Measurements from ENCODE around the gene MAL.

The MAL gene

DNA sequence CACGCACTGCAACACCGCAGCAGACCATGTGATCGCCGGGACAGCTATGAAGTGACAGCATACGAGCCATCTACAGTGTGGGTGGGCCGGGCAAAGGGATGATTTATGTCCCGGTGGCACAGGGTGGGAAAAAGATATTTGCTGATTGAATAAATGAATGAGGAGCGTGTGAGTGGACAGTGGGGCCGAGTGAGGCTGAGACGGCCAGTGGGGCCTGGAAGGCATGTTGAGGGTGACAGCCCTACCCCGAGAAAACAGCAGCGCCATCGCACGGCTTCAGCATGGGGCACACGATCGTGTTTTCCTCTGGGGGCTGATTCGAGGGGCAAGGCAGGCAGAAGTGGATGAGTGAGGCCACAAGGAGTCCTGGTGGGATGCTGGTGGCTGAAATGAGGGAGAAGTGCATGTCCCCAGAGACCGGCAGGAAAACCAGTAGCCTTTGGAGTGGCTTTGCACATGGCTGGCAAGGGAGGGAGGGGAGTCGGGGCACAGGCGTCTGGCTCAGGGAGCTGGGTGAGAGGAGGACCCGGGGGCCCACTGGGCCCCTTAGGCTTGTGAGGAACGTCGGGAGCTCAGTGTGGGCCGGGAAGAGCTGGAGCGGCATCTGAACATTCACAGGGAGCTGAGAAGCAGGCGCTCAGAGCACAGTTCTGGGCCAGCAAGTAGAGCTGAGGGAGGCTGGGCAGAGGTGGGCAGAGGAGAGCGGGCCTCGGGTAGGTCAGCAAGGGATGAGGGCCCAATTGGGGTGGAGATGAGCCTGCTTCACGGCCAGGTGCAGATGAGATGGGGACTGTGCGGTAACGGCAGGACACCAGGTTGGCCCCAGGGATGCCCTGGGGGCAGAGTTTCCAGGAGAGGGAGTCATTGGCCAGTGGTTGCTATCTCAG lies 32.1 kb upstream of the MAL start:
- ATAC-seq (no peak), DNase-seq (ENCODE audit: low spot score in 2 of 2) (no peak)
- Mint-ChIP-seq H3K4me3 (no peak overlapping the region), H3K4me1 (no peaks in the 10 kb centered on the region), H3K9me3 (no peaks in the 10 kb centered on the region), H3K27ac (no peak overlapping the region), H3K36me3 (no peaks in the 10 kb centered on the region)

DNA sequence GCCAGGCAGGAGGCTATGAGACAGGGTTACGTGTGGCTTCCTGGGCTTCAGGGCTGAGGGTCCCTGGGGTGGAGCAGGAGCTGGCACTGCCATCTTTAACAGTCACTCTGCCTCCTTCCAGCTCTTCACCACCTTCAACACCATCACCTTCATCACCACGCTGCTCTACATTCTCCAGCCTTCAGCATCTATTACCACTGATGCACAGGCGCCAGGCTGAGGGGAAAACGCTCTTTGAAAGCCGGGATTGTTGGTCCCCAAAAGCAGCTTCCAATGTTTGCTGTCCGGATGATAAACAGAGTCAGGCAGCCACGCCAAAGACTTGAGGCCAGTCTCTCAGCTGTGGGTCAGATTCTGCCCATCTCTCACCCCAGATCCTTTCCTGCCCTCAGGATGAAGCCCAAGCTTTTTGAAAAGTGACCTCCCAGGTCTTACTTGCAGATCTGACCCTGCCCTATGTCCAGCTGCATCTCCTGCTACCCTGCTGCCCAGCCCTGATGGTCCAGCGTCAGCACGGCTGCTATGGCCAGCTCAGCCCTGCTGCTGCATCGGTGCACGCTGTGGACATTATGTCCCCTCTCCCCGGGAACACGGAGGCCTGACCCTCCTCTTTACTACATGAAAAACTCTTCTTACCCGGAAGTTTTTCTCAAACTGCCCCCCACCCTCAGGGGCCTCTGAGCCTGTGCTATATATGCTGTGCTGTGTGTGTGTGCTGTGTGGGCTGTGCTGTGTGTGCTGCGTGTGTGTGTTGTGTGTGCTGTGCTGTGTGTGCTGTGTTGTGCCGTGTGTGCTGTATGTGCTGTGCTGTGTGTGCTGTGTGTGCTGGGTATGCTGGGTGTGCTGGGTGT lies 31.2 kb upstream of the MAL start:
- DNase-seq (ENCODE audit: low spot score in 2 of 2) (no peak), ATAC-seq (peak; percentile 14)
- Mint-ChIP-seq H3K4me1 (no peaks in the 10 kb centered on the region), H3K27ac (no peak overlapping the region), H3K36me3 (no peaks in the 10 kb centered on the region), H3K4me3 (no peak overlapping the region), H3K9me3 (no peaks in the 10 kb centered on the region)

DNA sequence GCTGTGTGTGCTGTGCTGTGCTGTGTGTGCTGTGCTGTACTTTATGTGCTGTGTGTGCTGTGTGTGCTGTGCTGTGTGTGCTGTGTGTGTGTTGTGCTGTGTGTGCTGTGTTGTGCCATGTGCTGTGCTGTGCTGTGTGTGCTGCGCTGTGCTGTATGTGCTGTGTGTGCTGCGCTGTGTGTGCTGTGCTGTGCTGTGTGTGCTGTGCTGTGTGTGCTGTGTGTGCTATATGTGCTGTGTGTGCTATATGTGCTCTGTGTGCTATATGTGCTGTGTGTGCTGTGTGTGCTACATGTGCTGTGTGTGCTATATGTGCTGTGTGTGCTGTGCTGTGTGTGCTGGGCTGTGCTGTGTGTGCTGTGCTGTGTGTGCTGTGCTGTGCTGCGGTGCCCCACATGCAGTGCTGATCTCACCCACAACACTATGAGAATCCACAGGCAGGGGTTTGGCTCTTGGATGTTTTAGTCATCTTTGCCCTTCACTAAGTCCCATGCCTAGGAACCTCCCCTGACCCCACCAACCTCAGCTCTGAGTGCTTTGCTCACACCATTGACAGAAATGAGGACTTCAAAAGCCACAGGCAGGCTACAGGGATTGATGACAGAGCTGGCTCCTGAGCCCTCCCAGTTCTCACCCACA lies 30.5 kb upstream of the MAL start:
- Mint-ChIP-seq H3K4me3 (no peak overlapping the region), H3K27ac (no peak overlapping the region), H3K9me3 (no peaks in the 10 kb centered on the region), H3K36me3 (no peaks in the 10 kb centered on the region), H3K4me1 (no peaks in the 10 kb centered on the region)
- ATAC-seq (peak; percentile 4), DNase-seq (ENCODE audit: low spot score in 2 of 2) (no peak)

DNA sequence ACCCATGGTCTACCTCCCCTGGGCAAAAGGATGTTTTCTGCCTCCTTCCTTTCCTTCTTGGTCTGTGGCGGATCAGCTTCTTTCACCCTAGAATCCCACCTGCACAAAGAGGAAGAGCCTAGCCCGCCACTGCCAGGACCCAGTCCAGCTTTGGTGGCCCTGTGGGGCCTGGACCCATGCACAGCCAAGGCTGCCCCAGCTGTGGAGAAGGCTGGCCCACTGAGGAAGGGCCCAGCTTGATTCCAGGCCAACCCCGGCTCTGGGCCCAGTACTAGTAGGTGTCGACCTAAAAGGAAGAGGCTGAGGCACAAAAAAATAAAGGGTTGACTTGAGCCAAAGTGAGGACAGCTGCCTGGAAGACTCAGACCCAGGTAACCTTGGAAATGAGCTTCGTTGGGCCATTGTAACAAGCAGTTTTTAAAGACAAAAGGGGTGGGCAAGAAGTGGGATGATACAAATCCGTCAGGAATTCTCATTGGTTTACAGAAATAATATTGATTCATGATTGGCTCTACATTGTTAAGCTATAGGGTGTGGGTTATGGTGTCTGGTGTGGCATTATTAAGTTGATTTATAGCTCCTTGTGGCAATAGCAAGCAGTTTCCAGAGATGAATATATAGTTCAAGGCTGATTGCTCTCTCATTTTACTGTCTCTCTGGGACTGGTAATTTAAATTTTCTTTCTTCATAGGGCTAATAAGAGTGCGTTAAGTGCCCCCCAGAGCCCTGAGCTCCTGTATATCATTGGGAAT lies 29.8 kb upstream of the MAL start:
- Mint-ChIP-seq H3K4me1 (no peaks in the 10 kb centered on the region), H3K36me3 (no peaks in the 10 kb centered on the region), H3K9me3 (no peaks in the 10 kb centered on the region), H3K4me3 (no peak overlapping the region), H3K27ac (no peak overlapping the region)
- DNase-seq (ENCODE audit: low spot score in 2 of 2) (no peak), ATAC-seq (no peak)

DNA sequence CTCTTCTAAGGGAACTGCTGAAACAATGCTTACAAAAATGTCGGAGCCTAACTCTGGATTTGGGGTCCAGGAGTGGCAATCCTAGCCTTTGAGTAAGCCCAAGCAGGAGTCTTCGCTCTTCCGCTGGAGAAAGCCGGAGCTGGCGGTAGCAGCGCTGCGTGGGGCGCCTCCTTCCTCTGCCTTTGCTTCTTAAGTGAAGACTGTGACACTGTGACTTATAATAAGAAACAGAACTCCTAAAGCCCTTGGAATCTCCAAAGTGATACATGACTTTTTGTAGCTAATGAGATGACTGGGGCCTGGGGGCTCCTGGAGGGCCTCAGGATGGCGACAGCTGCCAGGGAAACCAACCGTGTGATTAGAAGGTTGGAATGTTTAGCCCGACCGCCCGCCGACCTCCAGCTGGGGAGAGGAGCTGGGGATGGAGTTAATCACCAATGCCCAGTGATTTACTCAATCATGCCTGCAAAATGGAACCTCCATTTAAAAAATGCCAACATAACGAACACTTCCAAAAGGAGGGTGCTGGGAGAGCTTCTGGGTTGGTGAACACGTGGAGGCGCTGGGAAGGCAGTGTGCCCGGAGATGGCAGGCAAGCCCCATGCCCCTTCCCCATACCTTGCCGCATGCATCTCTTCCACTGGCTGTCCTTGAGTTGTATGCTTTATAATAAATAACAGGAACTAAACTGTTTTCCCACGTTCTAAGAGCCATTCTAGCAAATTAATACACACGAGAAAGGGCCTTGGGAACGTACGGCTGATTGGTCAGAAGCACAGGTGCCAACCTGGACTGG lies 29.0 kb upstream of the MAL start:
- Mint-ChIP-seq H3K4me1 (no peaks in the 10 kb centered on the region), H3K27ac (no peak overlapping the region), H3K4me3 (no peak overlapping the region), H3K9me3 (no peaks in the 10 kb centered on the region), H3K36me3 (no peaks in the 10 kb centered on the region)
- DNase-seq (ENCODE audit: low spot score in 2 of 2) (no peak), ATAC-seq (no peak)

DNA sequence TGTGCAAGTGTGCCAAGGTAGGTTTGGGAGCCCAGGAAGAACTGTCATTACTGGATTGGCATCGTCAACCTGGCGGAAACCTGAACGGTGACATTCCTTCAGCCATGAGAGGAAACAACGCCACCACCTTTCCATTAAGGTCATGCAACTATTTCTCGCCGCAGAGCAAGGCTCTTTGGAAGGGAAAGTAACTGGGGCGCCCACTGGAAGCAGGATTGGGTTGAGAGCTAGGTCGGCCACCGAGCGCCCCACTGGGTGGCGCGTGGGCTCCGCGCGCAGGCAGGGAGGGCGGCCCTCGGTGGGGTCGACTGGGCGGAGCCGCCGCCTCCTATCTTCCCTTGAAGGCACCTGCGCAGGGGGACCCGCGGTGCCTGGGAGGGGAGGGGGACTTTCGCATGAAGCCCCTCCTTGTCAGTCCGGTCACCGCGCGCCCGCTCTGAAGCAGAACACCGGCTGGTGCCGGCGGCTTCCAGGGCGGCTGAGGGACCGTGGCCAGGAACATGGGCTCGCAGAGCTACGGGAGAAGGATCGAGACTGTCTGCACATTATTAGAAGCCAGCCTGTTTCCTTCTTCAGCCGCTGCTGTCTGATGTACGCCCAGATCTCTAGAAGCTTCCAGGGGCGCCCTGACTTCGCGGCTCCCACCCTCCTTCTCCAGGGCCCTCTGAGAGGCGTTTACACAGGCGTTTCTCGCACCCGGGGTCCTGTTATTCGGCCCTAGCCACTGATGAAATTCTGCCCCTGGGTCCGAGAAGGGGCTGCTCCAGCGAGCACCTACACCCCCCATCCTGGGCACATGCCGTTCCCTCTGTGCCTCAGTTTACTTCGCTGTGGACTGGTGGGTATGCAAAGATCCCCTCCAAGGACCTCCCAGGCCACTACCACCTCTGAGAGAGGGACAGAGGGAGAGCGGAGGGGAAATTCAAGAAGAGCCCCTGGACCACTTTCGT lies 27.3 kb upstream of the MAL start:
- H3K4me1 Mint-ChIP-seq = no peaks in the 10 kb centered on the region
- H3K27ac Mint-ChIP-seq = no peak overlapping the region
- no peaks in the 10 kb centered on the region for H3K36me3 Mint-ChIP-seq
- ATAC-seq (no peak), DNase-seq (ENCODE audit: low spot score in 2 of 2) (no peak)
- no peak overlapping the region for H3K4me3 Mint-ChIP-seq
- H3K9me3 Mint-ChIP-seq = no peaks in the 10 kb centered on the region

DNA sequence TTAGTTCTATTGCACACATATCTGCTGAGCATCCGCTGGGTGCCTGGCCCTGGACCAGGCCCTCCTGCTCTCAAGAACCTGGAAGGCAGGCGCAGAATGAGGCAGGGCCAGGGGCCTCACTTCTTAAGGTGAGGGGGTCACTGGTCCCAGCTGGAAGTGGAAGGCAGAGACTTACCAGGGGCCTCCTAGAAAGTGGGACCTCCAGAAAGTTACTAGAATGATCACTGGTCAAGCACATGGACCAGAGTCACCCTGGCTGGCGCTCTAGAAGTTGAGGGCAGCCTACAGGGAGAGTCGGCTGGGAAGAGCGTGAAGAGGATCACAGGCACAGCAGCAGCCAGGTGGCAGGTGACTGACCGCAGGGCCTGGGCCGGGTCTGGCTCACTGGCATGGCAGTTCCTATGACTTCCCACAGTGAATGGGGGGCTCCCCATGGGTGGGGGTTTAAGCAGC lies 26.1 kb upstream of the MAL start:
- Mint-ChIP-seq H3K4me3 (no peak overlapping the region), H3K4me1 (peaks cover 2% of the 10 kb centered on the region), H3K36me3 (no peaks in the 10 kb centered on the region), H3K9me3 (no peaks in the 10 kb centered on the region), H3K27ac (no peak overlapping the region)
- DNase-seq (ENCODE audit: low spot score in 2 of 2) (no peak), ATAC-seq (no peak)

DNA sequence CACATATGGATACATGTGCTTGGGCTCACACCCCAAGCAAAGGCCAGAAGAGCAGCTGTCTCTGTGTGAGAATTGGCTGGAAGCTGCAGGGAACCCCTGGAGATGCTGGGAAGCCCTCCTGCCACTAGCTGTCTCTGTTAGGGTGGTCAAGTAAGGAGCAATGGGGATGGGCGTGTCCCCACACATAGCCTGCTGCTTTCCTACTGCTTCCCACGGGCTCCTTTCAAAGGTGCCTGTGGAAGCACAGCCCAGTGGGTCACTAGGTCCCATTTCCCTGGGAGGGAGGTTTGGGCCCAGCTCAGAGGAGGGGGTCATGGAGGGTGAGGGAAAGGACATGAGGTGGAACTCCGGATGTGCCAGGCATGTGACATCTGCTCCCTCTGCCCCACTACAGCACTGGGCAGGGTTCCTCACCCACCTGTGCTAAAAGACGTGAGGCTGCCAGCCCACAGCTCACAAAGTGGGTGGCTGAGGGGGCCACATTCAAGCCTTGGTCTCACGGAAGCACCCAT lies 24.4 kb upstream of the MAL start:
- no peak overlapping the region for H3K4me3 Mint-ChIP-seq
- DNase-seq (ENCODE audit: low spot score in 2 of 2) (no peak), ATAC-seq (no peak)
- no peaks in the 10 kb centered on the region for H3K9me3 Mint-ChIP-seq
- H3K36me3 Mint-ChIP-seq = no peaks in the 10 kb centered on the region
- H3K27ac Mint-ChIP-seq = no peak overlapping the region
- H3K4me1 Mint-ChIP-seq = peaks cover 5% of the 10 kb centered on the region

DNA sequence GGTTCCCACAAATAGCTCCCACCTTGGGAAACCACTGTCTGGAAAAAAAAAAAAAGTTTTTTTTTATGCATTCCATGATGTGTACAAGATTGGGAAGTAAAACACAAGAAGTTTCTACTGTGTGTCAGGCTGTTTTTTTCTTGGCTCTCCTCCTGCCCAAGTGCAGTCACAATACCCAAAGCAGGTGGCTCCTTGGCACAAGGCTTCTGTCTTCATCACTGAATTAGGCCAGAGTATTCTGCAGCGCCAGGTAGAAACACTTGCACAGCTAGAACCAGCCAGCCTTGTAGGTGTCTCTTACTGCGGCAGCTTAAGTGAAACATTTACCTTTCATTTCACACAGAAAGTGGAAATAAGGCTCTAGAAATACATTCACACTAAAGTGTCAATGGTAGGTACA lies 23.8 kb upstream of the MAL start:
- Mint-ChIP-seq H3K9me3 (no peaks in the 10 kb centered on the region), H3K27ac (no peak overlapping the region), H3K4me1 (peaks cover 5% of the 10 kb centered on the region)

DNA sequence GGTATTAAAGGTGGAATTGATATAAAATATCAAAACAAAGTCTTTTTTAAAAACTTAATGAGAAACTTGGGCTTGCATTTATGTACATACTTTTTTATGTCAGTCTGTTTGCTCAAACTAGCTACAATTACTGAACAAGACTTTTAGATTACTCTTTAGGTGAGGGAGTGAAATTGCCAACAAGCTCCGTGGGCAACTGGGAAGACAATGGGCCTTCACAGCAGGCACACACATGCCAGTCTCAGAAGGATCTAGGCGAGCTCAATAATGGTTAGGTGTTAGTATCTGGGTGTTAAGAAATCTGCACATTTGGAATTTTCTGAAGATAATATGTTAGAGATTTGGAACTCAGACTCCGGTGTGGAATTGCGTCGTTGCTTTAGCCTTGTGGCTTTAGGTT lies 23.0 kb upstream of the MAL start:
- Mint-ChIP-seq H3K4me3 (no peak overlapping the region), H3K27ac (no peak overlapping the region), H3K4me1 (peaks cover 5% of the 10 kb centered on the region), H3K9me3 (no peaks in the 10 kb centered on the region), H3K36me3 (no peaks in the 10 kb centered on the region)
- DNase-seq (ENCODE audit: low spot score in 2 of 2) (no peak), ATAC-seq (no peak)

More for the DNA sequence above, 23.8 kb upstream of the MAL start:
- DNase-seq (ENCODE audit: low spot score in 2 of 2) (no peak), ATAC-seq (no peak)
- Mint-ChIP-seq H3K36me3 (no peaks in the 10 kb centered on the region), H3K4me3 (no peak overlapping the region)

DNA sequence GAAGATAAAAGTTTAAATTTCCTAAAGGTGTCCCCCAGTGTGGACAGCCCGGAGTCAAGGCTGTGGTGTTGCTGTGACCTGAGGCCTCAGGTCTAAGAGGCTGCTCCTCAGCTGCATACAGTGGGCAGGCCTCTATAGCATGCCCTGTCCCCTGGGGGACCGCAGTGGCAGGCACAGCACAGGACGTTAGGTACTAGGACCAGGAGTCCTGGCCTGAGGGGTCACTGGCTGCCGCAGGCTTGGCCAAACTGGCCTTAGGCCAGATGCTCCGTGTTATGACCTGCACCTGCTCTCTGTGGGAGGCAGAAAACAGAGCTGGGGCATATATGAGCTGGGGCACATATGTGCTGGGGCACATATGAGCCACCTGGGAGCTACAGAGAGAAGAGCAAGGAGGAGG lies 21.2 kb upstream of the MAL start:
- Mint-ChIP-seq H3K4me1 (peaks cover 5% of the 10 kb centered on the region), H3K27ac (no peak overlapping the region), H3K9me3 (no peaks in the 10 kb centered on the region), H3K36me3 (no peaks in the 10 kb centered on the region), H3K4me3 (no peak overlapping the region)
- ATAC-seq = no peak
- no peak for DNase-seq (ENCODE audit: low spot score in 2 of 2)

DNA sequence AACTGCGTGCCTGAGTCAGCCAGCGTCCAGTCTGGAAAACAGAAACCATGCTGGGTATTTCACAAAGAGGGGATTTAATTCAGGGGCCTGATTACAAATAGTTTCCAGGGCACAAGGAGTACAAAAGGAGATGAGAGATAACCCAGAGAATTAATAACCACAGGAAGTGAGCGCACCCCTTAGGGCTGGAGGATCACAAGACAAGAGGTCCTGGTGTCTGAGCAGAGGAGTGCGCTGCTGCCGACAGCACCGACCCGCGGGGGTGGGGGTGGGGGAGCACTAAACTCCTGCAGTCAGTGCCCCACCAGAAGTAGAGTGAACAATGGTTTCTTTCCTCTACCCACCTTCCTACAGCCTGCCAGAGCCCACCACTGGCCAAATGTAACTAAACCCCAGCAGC lies 20.8 kb upstream of the MAL start:
- Mint-ChIP-seq H3K9me3 (no peaks in the 10 kb centered on the region), H3K4me3 (no peak overlapping the region), H3K27ac (no peak overlapping the region), H3K4me1 (peaks cover 5% of the 10 kb centered on the region), H3K36me3 (no peaks in the 10 kb centered on the region)
- ATAC-seq = no peak
- no peak for DNase-seq (ENCODE audit: low spot score in 2 of 2)

DNA sequence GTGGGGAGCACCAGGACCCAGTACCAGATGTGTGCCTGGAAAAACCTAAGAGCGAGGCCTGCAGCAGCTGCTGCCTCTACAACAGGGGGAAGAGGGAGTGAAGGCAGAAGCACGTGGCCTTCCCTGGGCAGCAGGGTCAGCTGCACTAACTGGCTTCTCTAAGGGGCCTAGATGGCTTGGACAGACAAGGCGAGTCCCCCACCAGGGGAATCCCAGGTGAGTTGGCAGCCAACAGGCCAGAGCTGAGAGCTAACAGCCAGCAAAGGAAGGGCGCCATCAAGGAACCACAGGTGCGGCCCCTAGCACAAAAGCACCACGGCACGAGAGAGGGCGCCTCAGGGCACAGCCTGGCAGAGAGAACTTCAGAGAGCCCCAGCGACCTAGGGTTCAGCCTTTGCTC lies 19.8 kb upstream of the MAL start:
- DNase-seq (ENCODE audit: low spot score in 2 of 2) = no peak
- ATAC-seq = no peak
- Mint-ChIP-seq H3K27ac (no peak overlapping the region), H3K4me1 (peaks cover 5% of the 10 kb centered on the region), H3K4me3 (no peak overlapping the region), H3K9me3 (no peaks in the 10 kb centered on the region), H3K36me3 (no peaks in the 10 kb centered on the region)

Data from stimulated activated effector memory CD8-positive, alpha-beta T cell treated with anti-CD3 and anti-CD28 coated beads, Interleukin-12 subunit alpha, Interleukin-12 subunit beta, amount 100 ng/mL, for 72 hours (primary cell).